Measurements from ENCODE around the gene OTULINL.

Gene OTULINL

GRCh38 chr5:14603141-14603540 lies 21.5 kb downstream of the OTULINL start:
- no peak for DNase-seq

- DNase-seq: no peak
Measured at GRCh38 chr5:14607104-14607503, 25.5 kb downstream of the OTULINL start.

GRCh38 chr5:14608169-14608568 lies 26.6 kb downstream of the OTULINL start:
- no peak for DNase-seq

GRCh38 chr5:14611737-14612136 lies 30.1 kb downstream of the OTULINL start:
- DNase-seq: no peak

GRCh38 chr5:14614490-14614889 lies 32.9 kb downstream of the OTULINL start:
- no peak for DNase-seq

- DNase-seq: no peak
Measured at GRCh38 chr5:14615365-14615764, 33.8 kb downstream of the OTULINL start.

GRCh38 chr5:14617441-14617840 lies 35.8 kb downstream of the OTULINL start:
- DNase-seq: no peak

GRCh38 chr5:14627270-14627669 lies 45.7 kb downstream of the OTULINL start:
- DNase-seq: no peak

- no peak for DNase-seq
Measured at GRCh38 chr5:14628346-14628745, 46.8 kb downstream of the OTULINL start.

GRCh38 chr5:14630671-14631070 lies 49.1 kb downstream of the OTULINL start:
- no peak for DNase-seq

- DNase-seq: no peak
Measured at GRCh38 chr5:14635656-14636055, 54.1 kb downstream of the OTULINL start.

- no peak for DNase-seq
Measured at GRCh38 chr5:14640765-14641164, 59.2 kb downstream of the OTULINL start.

GRCh38 chr5:14644623-14645237 lies 63.1 kb downstream of the OTULINL start:
- no peak for DNase-seq

GRCh38 chr5:14650052-14650451 lies 68.5 kb downstream of the OTULINL start:
- no peak for DNase-seq

GRCh38 chr5:14655146-14655741 lies 73.7 kb downstream of the OTULINL start:
- DNase-seq: no peak

GRCh38 chr5:14656898-14657297 lies 75.3 kb downstream of the OTULINL start:
- DNase-seq: no peak

- no peak for DNase-seq
Measured at GRCh38 chr5:14659821-14660607, 78.4 kb downstream of the OTULINL start.

GRCh38 chr5:14660833-14661232 lies 79.2 kb downstream of the OTULINL start:
- no peak for DNase-seq

Data from NCI-H82 (cell line).